ENCODE results near the gene SERGEF.

- no peak for TF ChIP-seq EZH2 (IDR thresholded peaks at IDR 0.05; ENCODE audit: insufficient read depth, poor library complexity, severe bottlenecking)
- TF ChIP-seq EZH2phosphoT487 (IDR thresholded peaks at IDR 0.05; ENCODE audit: insufficient read depth, low read depth) = no peak
These were observed 157.1 kb downstream of the SERGEF start for GRCh38 chr11:17855531-17856290.
